DMS79 treated with DMSO at 0.1 percent for 48 hours (cell line): Measurements from ENCODE around the gene MRPL42.
"Not testable (repeated sequence)": the region's sequence is repeated elsewhere in the genome, so short reads cannot be mapped to it uniquely, and the experiment has no call there.

Experiments used
- DNase-seq: peaks from one replicate; lab custom pipeline; 2025; lab: John Stamatoyannopoulos, UW

MRPL42 gene

GRCh38 chr12:93447555-93448290 is 19.6 kb upstream of the MRPL42 start:
- no peak for DNase-seq

- no peak for DNase-seq
Measured at GRCh38 chr12:93448796-93449195, 18.5 kb upstream of the MRPL42 start.

- DNase-seq, result no peak
Measured at GRCh38 chr12:93449277-93449676, 18.0 kb upstream of the MRPL42 start.

GRCh38 chr12:93451423-93452158 is 15.7 kb upstream of the MRPL42 start:
- no peak for DNase-seq

- DNase-seq, result no peak
Measured at GRCh38 chr12:93453633-93454032, 13.7 kb upstream of the MRPL42 start.

- DNase-seq, result no peak
Measured at GRCh38 chr12:93456077-93456476, 11.2 kb upstream of the MRPL42 start.

GRCh38 chr12:93459097-93459496 is 8.2 kb upstream of the MRPL42 start:
- no peak for DNase-seq

GRCh38 chr12:93460003-93460402 is 7.3 kb upstream of the MRPL42 start:
- no peak for DNase-seq

GRCh38 chr12:93460902-93461301 is 6.4 kb upstream of the MRPL42 start:
- no peak for DNase-seq

- DNase-seq, result no peak
Measured at GRCh38 chr12:93461503-93461902, 5.8 kb upstream of the MRPL42 start.

- DNase-seq, result no peak
Measured at GRCh38 chr12:93465841-93466240, 1.5 kb upstream of the MRPL42 start.

GRCh38 chr12:93466625-93467350 is 526 bp upstream of the MRPL42 start:
- DNase-seq, result no peak

- DNase-seq, result peak; percentile 29
Measured at GRCh38 chr12:93468008-93468371, 676 bp downstream of the MRPL42 start.

- no peak for DNase-seq
Measured at GRCh38 chr12:93469386-93469785, 2.1 kb downstream of the MRPL42 start.

GRCh38 chr12:93476555-93476954 is 9.2 kb downstream of the MRPL42 start:
- no peak for DNase-seq

GRCh38 chr12:93482721-93483120 is 15.4 kb downstream of the MRPL42 start:
- DNase-seq, result no peak

GRCh38 chr12:93483151-93483807 is 16.0 kb downstream of the MRPL42 start:
- DNase-seq, result no peak

- no peak for DNase-seq
Measured at GRCh38 chr12:93484315-93484981, 17.1 kb downstream of the MRPL42 start.

GRCh38 chr12:93492808-93493207 is 25.5 kb downstream of the MRPL42 start:
- not testable (repeated sequence) for DNase-seq

- DNase-seq, result no peak
Measured at GRCh38 chr12:93494096-93494495, 26.8 kb downstream of the MRPL42 start.

- no peak for DNase-seq
Measured at GRCh38 chr12:93497456-93497855, 30.1 kb downstream of the MRPL42 start.

- DNase-seq, result not testable (repeated sequence)
Measured at GRCh38 chr12:93498813-93499212, 31.5 kb downstream of the MRPL42 start.
